Transverse colon (tissue), 4 donors: ENCODE results near the gene PRDM2. TPM values are rescaled to one million over a fixed set of nuclear protein-coding genes. Genes with fewer than 3 reads are reported as not detected.

ENCODE experiments used
- DNase-seq: peaks from one replicate; pipeline ENCODE4 v3.0.0-alpha.2; 2019
- H3K27ac ChIP-seq, 4 donors: fragments of 200-600 bp; sonication (generic); 2 replicates each; pipeline ENCODE4 v1.5.1; 2016 to 2018; ENCODE audit warnings: inconsistent platforms in 4 of 4
- H3K27me3 ChIP-seq: fragments of 200-600 bp; sonication (generic); 2 replicates; pipeline ENCODE4 v1.5.1; 2017; ENCODE audit warnings: inconsistent platforms
- H3K36me3 ChIP-seq, 4 donors: fragments of 200-600 bp; sonication (generic); 2 replicates each; pipeline ENCODE4 v1.5.1; 2017 to 2019; ENCODE audit warnings: inconsistent platforms in 4 of 4
- H3K4me1 ChIP-seq, 4 donors: fragments of 200-600 bp; sonication (generic); 2 replicates each; pipeline ENCODE4 v1.5.1; 2017 to 2020; ENCODE audit warnings: inconsistent platforms in 4 of 4
- H3K4me3 ChIP-seq, 4 donors: fragments of 200-600 bp; sonication (generic); 1 replicate in 1 of 4; 2 replicates in 3 of 4; pipeline versions ENCODE4 v1.5.1 to v1.6.1; 2017 to 2019; ENCODE audit warnings: inconsistent platforms in 4 of 4
- H3K9me3 ChIP-seq, 2 donors: fragments of 200-600 bp; sonication (generic); 2 replicates each; pipeline ENCODE4 v1.5.1; 2017 to 2019; ENCODE audit warnings: inconsistent platforms in 2 of 2
- EP300 ChIP-seq: sonication (generic); formaldehyde crosslinking; IDR thresholded peaks from one replicate; pipeline ENCODE4 v1.6.1; 2017; ENCODE audit warnings: antibody characterized with exemption, low read depth
- POLR2A ChIP-seq: fragments of 450-650 bp; IDR thresholded peaks from one replicate; pipeline ENCODE4 v1.6.1; 2016; ENCODE audit warnings: antibody characterized with exemption, mild to moderate bottlenecking, moderate library complexity
- POLR2AphosphoS5 ChIP-seq, 3 donors: sonication (generic); formaldehyde crosslinking; IDR thresholded peaks; one replicate each; pipeline ENCODE4 v1.6.1; 2016; ENCODE audit warnings: antibody characterized with exemption in 3 of 3
- WGBS, 2 donors: methylation state at CpG; one replicate each; pipeline ENCODE4 v1.1.5; 2018; ENCODE audit warnings: low coverage in 1 of 2; 5-methylcytosine and 5-hydroxymethylcytosine counted together
- in situ Hi-C, 4 donors: fragments of 200-750 bp; cut with MboI; loops; one replicate each; pipeline versions ENCODE4 v1.15.0 to v1.15.1; 2017; ENCODE audit warnings: low sequenced_read_pairs in 3 of 4, low pct_ligation_motif_present in 1 of 4, low pct_unique_long_range_greater_than_20kb in 1 of 4
- intact Hi-C: fragments of 100-400 bp; cut with DNase I; formaldehyde crosslinking; loops from one replicate; pipeline ENCODE4 v1.15.1; 2023; ENCODE audit warnings: low total_unique reads
- total RNA-seq, 4 donors: library from RNA; depleted of rRNA; stranded (reverse); fragments of >200 nt; gene quantifications; one replicate each; pipeline ENCODE4 v1.1.0, GENCODE V29; 2016
- TF ChIP-seq, protein P1 (sequence below), 5 experiments: fragments of 200-600 bp in 3 of 5; fragments of 450-650 bp in 2 of 5; sonication (generic) in 3 of 5; IDR thresholded peaks; 1 replicate in 2 of 5; 2 replicates in 3 of 5; pipeline ENCODE4 v1.5.1; 2016 to 2017; ENCODE audit warnings: antibody characterized with exemption in 5 of 5, inconsistent platforms in 3 of 5, mild to moderate bottlenecking in 2 of 5, moderate library complexity in 1 of 5

Gene PRDM2
- total RNA-seq, 4 donors from 2014 or later = 27.3 to 40.5 (median 35.8) TPM

DNA sequence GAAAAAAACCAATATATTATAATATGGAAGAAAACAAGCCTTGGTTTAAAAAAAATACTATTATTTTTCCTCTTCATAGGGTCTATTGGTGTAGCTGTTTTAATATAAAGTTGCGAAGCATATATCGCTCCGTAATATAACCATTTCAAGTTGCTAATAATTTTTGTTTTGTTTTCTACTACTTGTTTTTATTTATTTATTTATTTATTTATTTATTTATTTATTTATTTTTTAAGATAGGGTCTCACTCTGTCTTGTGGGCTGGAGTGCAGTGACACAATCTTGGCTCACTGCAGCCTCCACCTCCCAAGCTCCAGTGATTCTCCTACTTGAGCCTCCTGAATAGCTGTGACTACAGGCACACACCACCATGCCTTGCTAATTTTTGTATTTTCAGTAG, 46.4 kb downstream of the PRDM2 start:
- Histone ChIP-seq H3K27me3 (no peaks in the 10 kb centered on the region), H3K27ac (no peak overlapping the region), H3K36me3 (peaks cover 0 to 5% (median 0%) of the 10 kb centered on the region in 4 donors), H3K9me3 (no peaks in the 10 kb centered on the region), H3K4me1 (peaks cover 8 to 20% (median 13%) of the 10 kb centered on the region in 4 donors), H3K4me3 (no peak overlapping the region)
- in situ Hi-C loops (no loop called here), intact Hi-C loops (no loop called here)
- 98 to 100% methylated on average over 3 of the region's 3 CpGs for WGBS, 2 donors
- TF ChIP-seq EP300 = no peak
- TF ChIP-seq, protein P1, sequence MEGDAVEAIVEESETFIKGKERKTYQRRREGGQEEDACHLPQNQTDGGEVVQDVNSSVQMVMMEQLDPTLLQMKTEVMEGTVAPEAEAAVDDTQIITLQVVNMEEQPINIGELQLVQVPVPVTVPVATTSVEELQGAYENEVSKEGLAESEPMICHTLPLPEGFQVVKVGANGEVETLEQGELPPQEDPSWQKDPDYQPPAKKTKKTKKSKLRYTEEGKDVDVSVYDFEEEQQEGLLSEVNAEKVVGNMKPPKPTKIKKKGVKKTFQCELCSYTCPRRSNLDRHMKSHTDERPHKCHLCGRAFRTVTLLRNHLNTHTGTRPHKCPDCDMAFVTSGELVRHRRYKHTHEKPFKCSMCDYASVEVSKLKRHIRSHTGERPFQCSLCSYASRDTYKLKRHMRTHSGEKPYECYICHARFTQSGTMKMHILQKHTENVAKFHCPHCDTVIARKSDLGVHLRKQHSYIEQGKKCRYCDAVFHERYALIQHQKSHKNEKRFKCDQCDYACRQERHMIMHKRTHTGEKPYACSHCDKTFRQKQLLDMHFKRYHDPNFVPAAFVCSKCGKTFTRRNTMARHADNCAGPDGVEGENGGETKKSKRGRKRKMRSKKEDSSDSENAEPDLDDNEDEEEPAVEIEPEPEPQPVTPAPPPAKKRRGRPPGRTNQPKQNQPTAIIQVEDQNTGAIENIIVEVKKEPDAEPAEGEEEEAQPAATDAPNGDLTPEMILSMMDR (IDR thresholded peaks at IDR 0.05) = no peak
- no peak for TF ChIP-seq POLR2A
- TF ChIP-seq POLR2AphosphoS5 (IDR thresholded peaks at IDR 0.05) = no peak
- DNase-seq = no peak

DNA sequence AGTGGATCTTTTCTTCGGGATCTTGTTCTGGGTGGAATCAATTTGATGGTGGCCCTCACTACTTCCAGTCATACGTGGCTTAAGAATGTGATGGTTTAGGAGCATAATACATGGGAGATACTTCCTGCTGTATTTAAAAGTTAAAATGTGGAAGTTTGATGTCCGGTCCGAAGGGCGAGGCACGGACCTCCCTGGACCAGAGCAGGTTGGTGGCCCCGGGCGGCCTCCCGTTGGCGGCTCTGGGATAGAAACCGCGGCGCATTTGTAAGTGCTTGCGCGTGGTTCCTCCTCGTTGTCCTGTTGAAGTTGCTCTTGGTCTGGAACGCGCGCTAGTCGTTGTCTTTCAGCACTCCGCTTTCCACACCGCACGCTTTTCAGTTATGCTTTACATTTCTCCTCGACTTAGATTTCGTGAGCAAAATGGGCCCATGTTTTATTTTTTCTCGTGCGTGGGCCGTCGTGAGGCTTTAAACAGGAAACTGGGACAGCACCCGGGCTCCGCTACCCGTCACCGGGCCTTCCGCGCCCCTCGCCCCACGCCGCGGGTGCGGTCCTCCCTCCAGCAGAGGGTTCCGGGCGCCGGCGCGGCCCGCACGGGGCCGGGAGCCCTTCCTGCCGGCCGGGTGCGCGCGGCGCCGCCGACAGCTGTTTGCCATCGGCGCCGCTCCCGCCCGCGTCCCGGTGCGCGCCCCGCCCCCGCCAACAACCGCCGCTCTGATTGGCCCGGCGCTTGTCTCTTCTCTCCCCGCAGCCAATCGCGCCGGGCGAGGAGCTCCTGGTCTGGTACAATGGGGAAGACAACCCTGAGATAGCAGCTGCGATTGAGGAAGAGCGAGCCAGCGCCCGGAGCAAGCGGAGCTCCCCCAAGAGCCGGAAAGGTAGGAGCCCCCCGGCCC, 48.9 kb downstream of the PRDM2 start:
- Histone ChIP-seq H3K4me1 (peaks cover 8 to 38% (median 23%) of the 10 kb centered on the region in 4 donors), H3K27ac (peak overlapping the region; percentile 91 to 99 (median 96)), H3K4me3 (peak overlapping the region; percentile 45 to 94 (median 70)), H3K27me3 (no peaks in the 10 kb centered on the region), H3K9me3 (no peaks in the 10 kb centered on the region), H3K36me3 (no peaks in the 10 kb centered on the region)
- peak; percentile 98 for DNase-seq
- intact Hi-C loops (no loop called here), in situ Hi-C loops (no loop called here)
- WGBS, 2 donors = 0 to 1% methylated on average over 1 to 65 of the region's 83 CpGs
- TF ChIP-seq POLR2AphosphoS5 (IDR thresholded peaks at IDR 0.05) (peak; percentile 92 to 94 (median 94)), EP300 (no peak), POLR2A (peak; percentile 78)
- TF ChIP-seq, protein P1 (IDR thresholded peaks at IDR 0.05) = peak in 1 of 5 experiments; percentile 12

DNA sequence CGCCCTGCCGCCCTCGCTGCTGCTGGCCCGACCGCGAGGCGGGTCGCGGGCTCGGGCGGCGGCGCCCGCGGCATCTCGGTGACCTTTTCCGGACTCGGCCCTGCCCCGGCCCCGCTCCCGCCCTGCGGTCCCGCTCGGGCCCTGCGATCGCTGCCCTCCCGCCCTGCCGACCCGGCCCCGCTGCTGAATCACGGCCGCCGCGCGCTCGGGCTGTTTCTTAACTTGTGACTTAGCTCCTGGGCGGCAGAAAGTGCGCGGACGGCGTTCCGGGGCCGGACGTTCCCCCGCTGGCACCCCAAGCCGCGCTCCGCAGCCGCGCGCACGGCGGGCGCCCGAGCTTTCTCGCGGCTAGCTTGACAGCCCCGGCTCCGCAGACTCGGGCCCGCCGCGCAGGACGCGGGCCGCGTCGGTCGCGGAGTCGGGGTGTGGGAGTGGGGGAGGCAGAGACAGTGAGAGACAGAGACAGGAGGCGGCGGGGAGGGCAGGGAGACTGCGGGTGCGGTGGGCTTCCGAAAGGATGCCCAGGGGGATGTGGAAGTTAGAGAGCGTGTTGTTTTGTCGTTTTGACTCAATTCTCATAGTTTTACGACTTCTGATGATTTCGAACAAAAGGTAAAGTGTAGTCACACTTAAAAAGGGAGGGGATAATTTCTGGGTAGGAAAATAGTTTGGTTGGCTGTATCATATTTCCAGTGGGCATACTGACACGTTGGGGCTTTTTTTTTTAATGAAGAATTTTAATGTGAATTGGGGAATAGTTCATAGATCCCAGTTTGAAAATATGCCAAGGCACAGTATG, 49.8 kb downstream of the PRDM2 start:
- Histone ChIP-seq H3K9me3 (no peaks in the 10 kb centered on the region), H3K4me1 (peaks cover 8 to 47% (median 23%) of the 10 kb centered on the region in 4 donors), H3K36me3 (no peaks in the 10 kb centered on the region), H3K27me3 (no peaks in the 10 kb centered on the region), H3K27ac (peak overlapping the region; percentile 91 to 99 (median 96)), H3K4me3 (peak overlapping the region; percentile 48 to 94 (median 76))
- peak in 1 of 3 donors; percentile 9 for TF ChIP-seq POLR2AphosphoS5 (IDR thresholded peaks at IDR 0.05)
- no peak for TF ChIP-seq POLR2A
- 0% methylated on average over 9 to 11 of the region's 81 CpGs for WGBS, 2 donors
- peak; percentile 70 for DNase-seq
- intact Hi-C loops = no loop called here
- in situ Hi-C loops = no loop called here

DNA sequence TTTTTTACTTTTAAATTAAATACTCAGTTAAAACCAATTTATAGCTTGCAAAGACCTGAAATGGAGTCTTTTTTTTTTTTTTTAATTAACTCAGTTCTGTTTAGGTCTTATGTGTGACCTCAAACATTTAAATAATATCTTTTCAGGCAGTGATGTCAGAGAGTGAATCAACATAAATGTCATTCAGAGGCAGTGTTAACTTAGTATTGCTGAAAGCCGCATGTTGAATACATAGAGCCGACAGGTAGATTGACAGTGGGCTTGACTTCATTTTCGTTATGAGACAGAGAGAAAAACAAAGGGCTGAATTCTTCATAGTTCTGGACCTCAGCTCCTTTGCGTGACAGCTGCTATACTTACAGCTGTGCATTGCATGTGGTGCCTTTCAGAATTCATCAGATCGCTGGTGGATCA, 51.5 kb downstream of the PRDM2 start:
- Histone ChIP-seq H3K9me3 (no peaks in the 10 kb centered on the region), H3K27ac (no peak overlapping the region), H3K4me3 (peak overlapping the region in 1 of 4 donors; percentile 91), H3K27me3 (no peaks in the 10 kb centered on the region), H3K4me1 (peaks cover 10 to 53% (median 27%) of the 10 kb centered on the region in 4 donors), H3K36me3 (no peaks in the 10 kb centered on the region)
- TF ChIP-seq EP300 = no peak
- TF ChIP-seq POLR2A = no peak
- no peak for TF ChIP-seq POLR2AphosphoS5 (IDR thresholded peaks at IDR 0.05)
- TF ChIP-seq, protein P1 (IDR thresholded peaks at IDR 0.05) = no peak
- intact Hi-C loops (no loop called here), in situ Hi-C loops (no loop called here)
- no peak for DNase-seq
- 75 to 80% methylated on average over 5 of the region's 5 CpGs for WGBS, 2 donors
